GM18498 (cell line): ENCODE results near the gene CUEDC2.

Source experiments
- ATAC-seq: cut with Tn5 transposase; IDR thresholded peaks from one replicate; pipeline ENCODE4 v1.9.1; 2021; ENCODE audit warnings: mild to moderate bottlenecking, moderate library complexity; ENCODE audit not compliant: unreplicated experiment

Gene CUEDC2

DNA sequence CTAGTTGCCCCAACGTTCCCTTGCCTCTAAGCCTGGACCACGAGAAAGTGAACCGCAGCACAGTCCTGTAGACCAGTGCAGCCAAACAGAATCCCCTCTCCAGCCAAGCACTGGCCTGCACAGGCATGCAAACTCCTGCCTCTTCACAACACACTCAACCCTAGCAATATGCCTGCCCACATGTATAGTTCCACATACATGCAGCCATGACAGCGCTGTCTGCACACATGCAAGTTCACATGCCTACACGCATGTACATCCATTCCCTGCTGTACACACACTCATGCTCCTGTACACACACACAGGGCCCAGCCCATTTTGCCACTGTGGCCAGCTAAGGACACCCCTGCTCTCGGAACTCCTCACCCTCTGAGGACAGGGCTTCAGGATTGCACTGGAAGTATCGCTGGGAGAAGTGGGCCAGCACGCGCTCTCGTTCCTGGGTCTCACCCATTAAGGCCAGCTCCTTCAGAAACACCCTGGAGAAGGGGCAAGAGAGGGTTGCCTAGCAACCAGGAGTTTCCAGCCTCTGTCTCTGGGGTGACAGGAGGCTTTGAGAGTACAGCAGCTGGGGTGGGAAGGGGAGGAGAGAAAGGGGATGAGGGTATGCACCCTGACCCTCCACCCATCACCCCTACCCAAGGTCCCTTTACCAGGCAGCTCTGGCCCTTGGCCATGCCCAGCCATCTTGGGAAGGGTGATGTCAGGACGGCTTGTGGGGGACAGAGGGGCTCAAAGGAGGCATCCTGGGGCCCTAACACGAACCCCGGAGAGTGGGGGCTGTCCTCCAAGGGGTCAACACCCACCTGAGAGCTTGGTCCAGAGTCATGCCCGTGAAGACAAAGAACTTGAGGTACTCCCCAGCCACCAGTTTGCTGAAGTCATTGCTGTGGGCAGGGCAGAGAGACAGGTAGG, 20.8 kb downstream of the CUEDC2 start:
- no peak for ATAC-seq

GRCh38 chr10:102410429-102411073, 21.8 kb downstream of the CUEDC2 start:
- ATAC-seq: no peak

GRCh38 chr10:102409604-102410428, 22.6 kb downstream of the CUEDC2 start:
- ATAC-seq: no peak

DNA sequence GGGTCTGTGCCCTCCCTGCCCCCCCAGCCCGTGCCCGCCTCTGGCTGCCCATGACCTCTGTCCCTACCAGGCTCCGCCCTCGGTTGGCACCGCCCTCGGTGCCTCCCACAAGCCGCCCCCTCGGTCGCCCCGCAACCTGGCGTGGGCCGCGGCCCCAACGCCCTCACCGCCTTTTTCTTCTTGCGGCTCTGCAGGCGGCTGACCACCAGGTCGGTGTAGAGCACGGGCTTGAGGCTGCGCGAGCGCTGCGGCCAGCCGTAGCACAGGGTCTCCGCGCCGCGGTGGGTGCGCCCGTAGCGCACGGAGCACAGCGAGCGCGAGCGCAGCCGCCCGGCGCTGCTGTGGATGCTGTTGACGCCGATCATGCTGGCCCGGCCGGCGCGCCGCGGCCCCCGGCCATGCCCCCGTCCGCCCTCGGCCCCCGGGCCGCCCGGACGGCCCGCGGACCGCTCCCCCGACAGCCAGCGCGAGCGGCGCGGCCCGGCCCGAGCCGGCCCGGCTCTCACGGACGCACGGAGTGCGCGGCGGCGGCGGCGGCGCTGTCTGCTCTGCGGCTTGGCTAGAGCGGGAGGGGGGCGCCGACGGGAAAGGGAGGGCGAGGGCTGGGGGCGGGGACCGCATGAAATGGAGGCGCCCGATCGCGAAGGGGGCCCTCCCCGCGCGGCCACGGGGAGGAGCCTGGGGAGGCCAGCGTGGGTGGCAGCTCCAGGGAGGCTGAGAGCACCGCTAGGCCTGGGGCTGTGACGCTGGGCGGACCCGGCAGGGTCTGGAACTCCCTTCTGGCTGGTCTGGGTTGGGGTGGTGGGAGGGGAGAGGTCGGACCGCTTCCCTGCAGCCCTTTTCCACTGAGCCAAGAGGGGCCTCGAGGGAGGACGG, 23.4 kb downstream of the CUEDC2 start:
- peak; percentile 37 for ATAC-seq

DNA sequence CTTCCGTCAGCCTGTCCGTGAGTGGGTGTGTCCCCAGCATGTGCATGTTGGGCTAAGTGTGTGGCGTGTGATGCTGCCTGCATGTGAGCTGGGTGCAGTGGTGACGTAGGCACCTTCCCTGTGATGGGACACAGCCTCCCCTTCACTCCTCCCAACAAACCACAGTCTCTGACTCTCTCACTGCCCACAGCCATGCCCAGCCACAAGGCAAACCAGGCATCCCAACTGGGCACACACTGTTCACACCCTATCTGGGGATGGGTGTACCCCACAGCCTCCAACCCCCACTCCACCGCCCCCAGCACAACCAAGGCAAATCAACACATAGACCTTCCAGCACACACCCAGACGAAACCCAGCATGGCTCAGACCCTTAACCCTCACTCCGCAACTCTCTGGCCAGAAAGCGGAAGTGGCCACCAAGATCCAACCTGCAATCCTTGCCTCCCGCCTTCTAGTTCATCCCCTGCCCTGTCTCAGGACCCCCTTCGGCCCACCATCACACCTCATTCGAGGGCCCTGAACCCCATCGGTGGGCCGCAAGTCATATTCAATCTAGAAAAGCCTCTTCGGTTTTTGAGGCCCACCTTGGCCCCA, 24.1 kb downstream of the CUEDC2 start:
- ATAC-seq: no peak

GRCh38 chr10:102407425-102408130, 24.8 kb downstream of the CUEDC2 start:
- ATAC-seq: no peak

DNA sequence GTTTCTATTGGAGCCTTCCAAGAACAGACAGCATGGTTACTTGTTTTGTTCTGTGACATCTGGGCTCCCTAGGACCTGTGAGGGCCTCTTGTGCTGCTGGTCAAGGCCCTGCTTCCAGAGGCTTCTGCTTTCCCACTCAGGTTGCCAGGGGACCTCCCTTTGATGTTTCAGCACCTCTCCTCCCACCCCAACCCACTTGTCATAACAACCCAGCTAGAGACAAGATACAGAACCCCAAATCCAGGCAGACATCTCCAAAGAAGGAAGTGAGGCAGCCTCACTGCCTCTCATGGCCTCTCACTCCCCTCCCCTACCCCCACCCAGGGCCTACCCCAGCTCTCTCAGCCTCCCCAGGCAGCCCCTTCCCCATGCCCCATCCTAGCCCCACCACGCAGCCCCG, 25.6 kb downstream of the CUEDC2 start:
- ATAC-seq: no peak

GRCh38 chr10:102405632-102406031, 26.7 kb downstream of the CUEDC2 start:
- no peak for ATAC-seq

DNA sequence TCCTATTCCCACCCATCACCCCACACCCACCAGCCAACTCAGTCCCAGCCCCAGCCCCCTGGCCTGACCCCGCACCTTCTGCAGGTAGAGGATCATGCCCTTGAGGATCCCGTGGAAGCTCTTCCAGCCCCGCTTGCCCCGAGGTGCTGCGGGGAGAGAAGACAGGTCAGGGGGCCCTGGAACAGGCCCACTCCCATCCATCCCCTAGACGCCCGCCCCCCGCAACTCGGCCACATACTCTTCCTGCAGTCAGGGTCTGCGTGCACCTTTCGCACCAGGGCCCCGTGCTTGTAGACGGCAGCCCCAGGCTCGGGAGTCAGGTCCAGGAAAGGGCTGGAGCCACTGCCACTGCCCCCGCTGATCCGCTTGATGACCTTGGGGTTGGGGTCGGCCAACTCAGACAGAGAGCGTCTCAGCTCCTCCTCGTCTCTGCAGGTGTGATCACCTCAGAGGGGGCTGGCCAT, 27.2 kb downstream of the CUEDC2 start:
- no peak for ATAC-seq

DNA sequence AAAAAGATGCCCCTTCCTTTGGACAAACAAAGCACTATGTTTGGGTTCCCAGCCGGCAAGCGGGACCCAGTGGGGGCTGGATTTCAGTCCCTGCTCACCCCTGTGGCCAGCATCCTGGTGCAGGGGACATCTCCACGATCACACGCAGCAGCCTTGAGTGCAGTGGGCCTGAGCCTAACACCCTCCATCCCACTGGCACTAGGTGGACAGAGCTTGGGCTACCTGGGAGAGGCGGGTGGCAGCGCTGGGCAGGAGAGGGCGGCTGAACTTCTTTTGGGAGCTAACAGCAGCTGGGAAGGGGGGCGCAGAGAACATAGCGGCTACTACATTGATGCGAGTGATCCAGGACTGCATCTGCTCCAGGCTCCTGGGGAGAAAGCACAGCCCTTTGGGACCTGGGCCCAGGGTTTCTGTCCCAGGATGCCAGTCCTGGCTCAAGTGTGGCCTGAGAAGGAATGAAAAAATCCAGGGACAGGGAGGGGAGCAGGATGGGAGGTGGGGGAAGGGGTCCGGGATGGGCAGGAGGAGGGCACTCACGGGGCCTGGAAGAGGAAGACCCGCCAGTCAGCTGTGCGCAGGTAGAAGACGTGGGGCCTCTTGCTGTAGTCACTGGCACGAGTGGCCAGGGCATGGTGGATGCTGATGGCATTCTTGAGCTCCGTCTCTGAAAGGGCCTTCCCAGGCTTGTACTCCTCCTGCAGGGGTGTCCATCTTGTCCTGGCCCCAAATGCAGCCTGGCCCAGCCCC, 27.8 kb downstream of the CUEDC2 start:
- no peak for ATAC-seq

DNA sequence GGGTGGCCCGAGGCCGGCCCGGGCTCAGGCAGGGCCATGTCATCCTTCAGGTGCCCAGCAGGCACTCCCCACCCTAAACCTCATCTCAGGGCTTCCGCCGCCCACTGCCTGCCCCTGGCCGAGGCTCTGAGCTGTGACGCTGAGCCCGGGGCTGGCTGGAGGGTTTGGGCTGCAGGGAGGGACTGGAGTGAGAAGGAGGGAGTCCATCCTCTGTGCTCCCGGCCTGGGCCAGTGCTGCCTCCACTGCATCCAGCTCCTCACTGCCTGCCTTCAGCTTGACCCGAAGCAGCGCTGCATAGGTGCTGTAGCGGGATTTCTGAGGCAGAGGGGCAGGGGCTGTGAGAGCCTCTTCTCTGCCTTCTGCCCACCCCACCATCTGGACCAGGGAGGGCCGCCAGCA, 29.3 kb downstream of the CUEDC2 start:
- ATAC-seq: no peak

DNA sequence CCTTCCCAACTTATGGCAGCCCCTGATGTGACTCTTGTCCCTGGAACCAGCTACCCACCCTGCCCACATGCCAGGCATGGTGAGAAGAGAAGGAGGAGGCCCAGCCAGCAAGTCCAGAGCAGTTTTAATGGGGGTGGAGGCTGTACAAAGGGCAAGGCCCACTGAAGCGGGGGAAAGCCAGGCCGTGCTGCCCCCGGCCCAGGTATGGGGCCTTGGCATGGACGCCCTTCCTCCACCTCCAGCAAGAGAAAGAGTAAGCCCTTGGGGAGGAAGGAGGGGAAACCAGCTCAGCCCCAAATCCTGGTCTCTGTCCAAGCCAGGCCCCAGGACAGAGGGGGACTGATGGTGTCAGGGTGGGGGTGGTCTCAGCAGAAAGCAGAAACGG, 29.9 kb downstream of the CUEDC2 start:
- no peak for ATAC-seq

GRCh38 chr10:102401735-102402511, 30.5 kb downstream of the CUEDC2 start:
- ATAC-seq: no peak

DNA sequence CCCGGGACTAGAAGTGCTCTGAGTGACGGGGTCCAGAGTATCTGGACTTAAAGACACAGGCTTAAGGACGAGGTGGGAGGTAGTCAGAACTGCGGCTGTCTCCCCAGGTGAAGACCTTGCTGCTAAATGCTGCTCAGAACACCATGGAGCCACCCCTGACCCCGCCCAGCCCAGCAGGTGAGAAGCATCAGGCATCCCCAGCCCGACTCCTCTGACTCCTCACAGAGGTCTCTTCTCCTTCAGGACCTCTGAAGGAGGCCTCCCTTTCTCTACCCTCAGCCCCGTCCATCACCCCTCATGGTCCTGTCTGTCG, 31.1 kb downstream of the CUEDC2 start:
- ATAC-seq: no peak

GRCh38 chr10:102400598-102401341, 31.6 kb downstream of the CUEDC2 start:
- ATAC-seq: no peak

DNA sequence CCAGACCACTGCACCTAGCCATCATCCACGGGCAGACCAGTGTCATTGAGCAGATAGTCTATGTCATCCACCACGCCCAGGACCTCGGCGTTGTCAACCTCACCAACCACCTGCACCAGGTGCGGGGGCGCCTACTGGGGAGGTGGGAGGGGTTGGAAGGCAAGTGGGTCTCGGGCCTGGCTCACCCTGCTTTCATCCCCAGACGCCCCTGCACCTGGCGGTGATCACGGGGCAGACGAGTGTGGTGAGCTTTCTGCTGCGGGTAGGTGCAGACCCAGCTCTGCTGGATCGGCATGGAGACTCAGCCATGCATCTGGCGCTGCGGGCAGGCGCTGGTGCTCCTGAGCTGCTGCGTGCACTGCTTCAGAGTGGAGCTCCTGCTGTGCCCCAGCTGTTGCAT, 32.3 kb downstream of the CUEDC2 start:
- ATAC-seq: no peak

DNA sequence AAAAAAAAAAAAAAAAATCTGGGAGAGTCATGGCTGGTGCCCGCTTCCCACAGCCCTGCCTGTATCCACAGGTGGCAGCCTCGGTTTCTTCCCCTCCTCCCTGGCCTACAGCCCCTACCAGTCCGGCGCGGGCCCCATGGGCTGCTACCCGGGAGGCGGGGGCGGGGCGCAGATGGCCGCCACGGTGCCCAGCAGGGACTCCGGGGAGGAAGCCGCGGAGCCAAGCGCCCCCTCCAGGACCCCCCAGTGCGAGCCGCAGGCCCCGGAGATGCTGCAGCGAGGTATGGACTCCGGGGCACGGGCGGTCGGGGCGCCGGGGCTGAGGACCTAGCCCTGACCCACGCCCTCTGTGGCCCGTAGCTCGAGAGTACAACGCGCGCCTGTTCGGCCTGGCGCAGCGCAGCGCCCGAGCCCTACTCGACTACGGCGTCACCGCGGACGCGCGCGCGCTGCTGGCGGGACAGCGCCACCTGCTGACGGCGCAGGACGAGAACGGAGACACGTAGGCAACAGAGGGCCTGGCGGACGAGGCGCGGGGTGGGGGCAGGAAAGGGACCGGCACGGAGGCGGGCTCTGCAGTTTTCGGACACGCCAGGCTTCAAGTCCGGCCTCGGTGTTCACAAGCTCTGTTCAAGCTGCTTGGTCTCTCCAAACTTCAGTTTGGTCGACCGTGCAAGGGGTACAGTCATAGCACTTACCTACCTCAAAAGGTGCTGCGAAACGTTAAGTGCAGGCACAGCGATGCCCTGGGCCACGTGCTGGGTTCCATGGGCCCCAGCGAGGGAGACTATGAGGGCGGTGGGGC, 33.0 kb downstream of the CUEDC2 start:
- peak; percentile 43 for ATAC-seq
